GM19397 (cell line): ENCODE measurements around the gene ERMAP.
A peak's percentile ranks its signal among the peaks of the same experiment; 100 is the strongest.

ENCODE experiments used
- ATAC-seq: cut with Tn5 transposase; IDR thresholded peaks from one replicate; pipeline ENCODE4 v1.9.1; 2021; ENCODE audit warnings: mild to moderate bottlenecking, moderate library complexity; ENCODE audit not compliant: unreplicated experiment

The ERMAP gene, protein sequence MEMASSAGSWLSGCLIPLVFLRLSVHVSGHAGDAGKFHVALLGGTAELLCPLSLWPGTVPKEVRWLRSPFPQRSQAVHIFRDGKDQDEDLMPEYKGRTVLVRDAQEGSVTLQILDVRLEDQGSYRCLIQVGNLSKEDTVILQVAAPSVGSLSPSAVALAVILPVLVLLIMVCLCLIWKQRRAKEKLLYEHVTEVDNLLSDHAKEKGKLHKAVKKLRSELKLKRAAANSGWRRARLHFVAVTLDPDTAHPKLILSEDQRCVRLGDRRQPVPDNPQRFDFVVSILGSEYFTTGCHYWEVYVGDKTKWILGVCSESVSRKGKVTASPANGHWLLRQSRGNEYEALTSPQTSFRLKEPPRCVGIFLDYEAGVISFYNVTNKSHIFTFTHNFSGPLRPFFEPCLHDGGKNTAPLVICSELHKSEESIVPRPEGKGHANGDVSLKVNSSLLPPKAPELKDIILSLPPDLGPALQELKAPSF

DNA sequence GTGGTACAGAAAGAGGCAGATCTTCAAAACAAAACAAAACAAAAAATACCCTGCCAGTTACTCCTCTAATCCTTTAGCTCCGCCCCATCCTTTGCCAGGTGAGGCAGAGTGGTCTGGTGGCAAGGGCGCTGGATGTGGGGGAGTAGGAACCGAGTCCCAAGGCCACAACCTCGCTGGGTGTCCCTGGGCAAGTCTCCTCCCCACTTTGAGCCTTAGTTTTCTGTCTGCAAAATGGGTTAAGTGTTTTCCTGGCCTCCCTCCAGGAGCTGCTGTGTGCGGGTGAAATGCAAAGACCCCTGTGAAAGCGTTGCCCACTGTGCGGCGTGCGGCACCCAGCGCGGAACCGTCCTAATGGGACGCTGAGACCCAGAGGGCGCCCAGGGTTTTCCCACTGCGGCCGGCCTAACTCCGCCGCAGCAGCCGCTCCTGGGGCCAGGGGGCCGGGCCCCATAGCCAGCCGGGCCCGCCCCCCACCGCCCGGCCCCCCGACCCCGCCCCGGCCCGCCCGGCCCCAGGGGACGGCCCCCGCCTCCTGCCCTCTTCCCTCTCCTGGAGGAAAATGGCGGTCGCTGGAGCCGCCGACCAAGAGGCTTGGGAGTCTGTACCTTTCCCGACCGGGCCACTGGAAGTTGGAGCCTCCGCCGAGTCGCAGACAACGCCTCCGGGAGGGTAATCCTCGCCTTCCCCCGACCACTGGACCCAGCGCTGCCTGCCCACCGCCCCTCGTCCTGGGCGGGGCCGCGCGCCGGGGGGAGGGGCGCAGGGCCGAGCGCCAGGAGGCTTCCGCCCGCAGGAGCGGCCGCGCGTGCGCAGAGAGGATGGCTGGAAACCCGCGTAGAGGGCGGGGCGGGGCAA lies at the start of gene ERMAP, which contains the start of gene SVBP:
TSS of gene ERMAP (plus strand) at position 538 of the 855 bp plus-strand sequence. CDS start 13,327 bp downstream, outside the sequence.
TSS of gene SVBP (minus strand) at position 813 of the 855 bp plus-strand sequence. CDS start 853 bp downstream, outside the sequence.
- ATAC-seq: peak; percentile 80

DNA sequence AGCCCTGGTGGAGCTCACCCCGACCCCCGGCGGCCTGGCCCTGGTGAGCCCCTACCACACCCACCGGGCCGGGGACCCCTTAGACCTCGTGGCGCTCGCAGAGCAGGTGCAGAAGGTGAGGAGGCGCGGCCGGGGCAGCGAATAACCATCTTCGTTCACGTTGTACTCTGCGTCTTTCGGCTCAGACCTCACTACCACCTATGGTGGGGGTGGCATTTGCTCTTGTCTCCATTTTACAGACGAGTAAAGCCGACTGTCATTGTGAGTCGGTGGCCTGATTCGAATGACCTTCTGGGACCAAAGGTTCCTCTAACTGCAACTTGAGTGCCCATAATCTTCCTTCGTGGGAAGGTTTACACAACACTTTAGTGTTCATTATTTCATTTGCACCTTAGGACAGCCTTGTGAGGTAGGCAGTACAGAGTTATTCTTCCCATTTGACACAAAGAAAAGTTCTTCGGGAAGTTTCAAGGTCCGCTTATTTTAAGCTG lies 49.4 kb upstream of the ERMAP start:
- ATAC-seq: peak; percentile 30

DNA sequence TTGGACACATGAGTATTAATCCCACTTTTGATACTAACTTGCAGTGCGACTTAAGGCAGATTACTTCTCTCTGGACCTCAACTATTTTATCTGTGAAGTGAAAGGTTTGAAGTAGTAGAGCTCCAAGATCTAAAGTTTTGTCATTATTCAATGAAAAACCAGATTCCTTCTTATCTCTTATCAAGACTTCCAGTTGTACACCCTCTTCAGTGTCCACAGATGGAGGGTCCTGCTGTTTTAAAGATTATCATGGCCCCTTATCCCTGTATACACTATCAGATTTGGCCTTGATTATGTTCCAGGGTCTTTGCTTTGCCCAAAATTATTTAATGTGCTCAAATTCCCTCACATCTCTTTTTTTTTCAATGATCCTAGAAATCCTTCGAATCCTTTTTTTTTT lies 48.8 kb upstream of the ERMAP start:
- ATAC-seq: no peak

DNA sequence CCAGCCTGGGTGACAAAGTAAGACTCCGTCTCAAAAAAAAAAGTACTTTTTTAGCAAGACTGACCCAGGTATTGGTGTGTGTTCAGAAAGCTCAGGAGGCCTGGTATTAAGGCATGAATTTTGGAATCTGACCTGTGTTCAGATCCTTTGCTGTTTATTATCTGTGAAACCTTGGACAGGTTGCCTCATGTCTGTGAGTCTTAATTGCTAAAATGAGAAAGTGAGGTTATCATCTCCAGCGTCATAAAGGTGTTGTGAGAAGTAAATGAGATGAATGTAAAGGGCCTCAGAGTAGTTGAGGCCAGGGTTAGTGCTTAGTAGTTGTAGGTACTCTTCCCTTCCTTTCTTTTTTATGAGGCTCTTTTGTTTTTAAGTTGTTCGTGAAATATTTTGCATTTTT lies 47.1 kb upstream of the ERMAP start:
- no peak for ATAC-seq

DNA sequence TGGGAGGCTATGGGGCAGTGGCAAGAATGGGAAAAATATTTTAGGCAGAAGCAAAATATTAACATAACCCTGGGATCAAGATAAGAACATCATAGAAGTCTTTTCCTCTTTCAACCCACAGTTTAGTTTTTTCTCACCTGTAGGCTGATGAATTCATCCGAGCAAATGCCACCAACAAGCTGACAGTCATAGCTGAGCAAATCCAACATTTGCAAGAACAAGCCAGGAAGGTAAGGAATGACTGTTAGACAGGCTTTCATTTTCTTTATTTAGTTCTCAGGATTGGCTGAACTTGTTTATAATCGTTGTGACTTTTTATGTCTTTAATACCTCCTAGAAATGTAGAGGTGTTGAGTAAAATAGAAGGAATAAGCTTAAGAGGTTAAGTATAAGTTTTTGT lies 43.5 kb upstream of the ERMAP start:
- ATAC-seq: no peak

DNA sequence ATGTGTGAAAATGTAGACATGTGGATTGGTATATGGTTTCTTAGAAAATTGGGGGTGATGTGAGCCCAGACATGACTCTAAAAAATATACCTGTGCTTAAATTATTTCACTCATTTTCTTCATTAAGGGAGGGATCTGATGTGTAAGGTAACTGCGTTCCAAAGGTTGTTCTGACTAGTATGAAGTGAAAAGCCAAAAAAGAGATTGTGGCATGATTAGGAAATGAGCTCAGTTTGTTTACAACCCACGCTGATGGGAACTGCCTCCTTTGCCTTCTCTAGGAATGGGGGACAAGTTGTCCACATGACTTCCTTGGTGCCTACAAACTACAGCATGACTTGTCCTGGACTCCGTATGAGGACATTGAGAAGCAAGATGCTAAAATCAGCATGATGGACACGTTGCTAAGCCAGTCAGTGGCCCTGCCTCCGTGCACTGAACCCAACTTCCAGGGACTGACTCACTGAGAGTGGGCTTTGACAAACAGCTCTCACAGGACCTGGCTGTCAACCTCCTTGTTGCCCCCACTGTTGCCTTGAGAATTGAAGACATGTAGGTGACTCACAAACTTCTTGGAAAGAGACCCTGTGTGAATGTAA lies 41.9 kb upstream of the ERMAP start:
- no peak for ATAC-seq

- no peak for ATAC-seq
These were observed 40.4 kb upstream of the ERMAP start for GRCh38 chr1:42776502-42776901.

DNA sequence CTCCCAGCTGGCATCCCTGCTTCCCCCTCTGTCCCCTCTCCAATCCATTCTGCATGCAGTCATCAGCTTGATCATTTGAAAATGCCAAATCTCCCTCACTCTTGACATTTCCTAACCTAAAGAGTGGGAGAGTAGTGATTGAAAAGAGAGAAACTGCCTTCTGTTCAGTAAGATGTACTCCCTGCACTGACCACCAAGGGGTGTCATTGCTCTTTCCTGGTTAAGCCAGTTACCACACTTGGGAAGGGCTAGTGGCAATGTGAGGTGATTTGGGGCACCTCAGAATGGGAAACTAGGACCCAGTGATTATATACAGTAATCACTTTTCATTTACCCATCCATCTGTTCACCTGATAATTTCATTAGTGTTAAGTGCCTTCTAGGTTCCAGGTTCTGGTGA lies 39.1 kb upstream of the ERMAP start:
- no peak for ATAC-seq

- no peak for ATAC-seq
These were observed 37.2 kb upstream of the ERMAP start for GRCh38 chr1:42779725-42780124.

- ATAC-seq: no peak
These were observed 36.7 kb upstream of the ERMAP start for GRCh38 chr1:42780176-42780575.

- ATAC-seq: no peak
These were observed 33.8 kb upstream of the ERMAP start for GRCh38 chr1:42783092-42783491.

- no peak for ATAC-seq
These were observed 32.4 kb upstream of the ERMAP start for GRCh38 chr1:42784547-42784945.

- ATAC-seq: no peak
These were observed 31.8 kb upstream of the ERMAP start, which contains the start of gene TMEM269 for GRCh38 chr1:42784946-42785693. TMEM269 (plus strand) TSS chr1:42784991; CDS start chr1:42789894, 4,903 bp downstream.

DNA sequence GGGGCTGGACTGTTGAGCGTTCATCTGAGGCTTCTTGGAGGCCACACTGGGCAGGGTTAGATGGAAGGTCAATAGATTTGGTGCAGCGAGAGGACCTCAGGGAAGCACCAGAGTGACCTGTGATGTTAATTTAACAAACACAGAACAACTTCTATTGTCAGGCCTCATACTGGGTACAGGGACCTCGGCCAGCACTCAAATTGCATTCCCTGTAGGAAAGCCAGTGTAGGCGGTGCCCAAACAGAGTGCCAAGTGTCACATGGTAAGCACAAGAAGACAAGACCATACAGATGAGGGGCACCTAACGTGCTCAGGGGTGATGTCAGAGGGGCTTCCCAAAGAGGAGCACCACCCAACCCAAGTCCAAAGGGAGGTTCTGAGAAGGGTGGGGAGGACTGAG lies 30.8 kb upstream of the ERMAP start:
- no peak for ATAC-seq

DNA sequence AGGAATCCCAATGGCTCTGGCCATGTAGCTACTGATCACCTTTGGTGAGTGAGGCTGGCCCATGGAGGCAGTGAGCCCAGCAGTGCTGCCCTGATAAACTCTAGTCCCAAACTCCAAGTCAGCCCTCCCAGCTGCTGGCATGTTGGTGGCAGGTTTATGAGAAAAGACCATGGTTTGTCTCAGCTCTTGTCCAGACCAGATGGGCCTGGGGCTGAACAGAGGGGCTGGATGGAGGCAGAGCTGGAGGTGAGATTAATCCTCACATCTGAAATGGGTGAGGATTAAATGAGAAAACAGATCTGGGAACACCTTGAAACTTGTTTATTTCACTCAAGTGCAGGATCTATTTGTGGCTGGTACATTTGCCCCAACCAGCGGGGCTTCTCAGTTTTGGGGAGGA lies 28.9 kb upstream of the ERMAP start:
- no peak for ATAC-seq

DNA sequence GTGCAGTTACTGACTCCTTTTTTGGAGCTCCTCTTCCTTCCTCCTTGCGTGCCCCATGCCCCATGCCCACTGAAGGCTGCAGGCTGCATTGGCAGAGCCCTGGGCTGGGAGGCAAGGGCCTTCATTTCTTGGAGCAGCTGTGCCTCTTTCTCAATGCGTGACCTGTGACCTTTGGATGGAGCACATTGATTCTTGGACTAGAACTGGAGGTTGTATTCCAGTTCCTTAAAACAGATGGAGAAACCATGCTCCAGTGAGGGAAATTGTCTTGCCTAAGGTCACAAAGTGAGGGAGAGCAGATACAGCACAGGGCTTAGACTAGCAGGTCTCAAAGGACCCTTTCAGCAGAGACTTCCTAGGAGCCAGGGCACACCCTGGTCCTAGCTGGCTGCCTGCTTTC lies 23.1 kb upstream of the ERMAP start:
- no peak for ATAC-seq

GRCh38 chr1:42797414-42797813 lies 19.5 kb upstream of the ERMAP start:
- no peak for ATAC-seq

- ATAC-seq: no peak
These were observed 18.9 kb upstream of the ERMAP start for GRCh38 chr1:42797979-42798378.

DNA sequence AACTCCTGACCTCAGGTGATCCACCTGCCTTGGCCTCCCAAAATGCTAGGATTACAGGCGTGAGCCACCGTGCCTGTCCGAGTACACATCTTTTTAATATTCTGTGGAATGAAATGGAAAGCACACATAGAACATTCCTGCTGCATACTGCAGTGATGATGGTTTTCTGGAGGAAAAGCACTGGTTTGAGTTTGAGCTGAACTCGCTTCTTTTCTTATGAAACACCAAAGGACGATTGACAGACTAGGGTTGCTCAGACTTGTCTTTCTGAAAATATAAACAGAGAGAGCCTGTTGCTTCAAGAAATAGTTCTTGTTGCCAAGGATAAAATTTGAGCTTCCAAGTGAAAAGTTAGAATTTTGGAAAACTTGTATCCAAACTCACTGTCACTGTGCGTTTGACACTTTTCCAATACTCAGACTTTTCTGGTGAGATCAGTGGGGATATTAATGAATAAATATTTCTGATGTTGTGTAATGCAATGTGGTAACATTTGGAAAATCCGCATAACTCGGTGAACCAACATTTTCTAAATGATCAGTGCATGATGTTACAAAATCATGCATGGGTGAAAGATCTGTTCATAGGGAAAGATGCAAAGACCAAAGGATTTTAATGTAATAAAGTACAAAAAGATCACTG lies 15.0 kb upstream of the ERMAP start:
- ATAC-seq: no peak

- ATAC-seq: no peak
These were observed 10.8 kb upstream of the ERMAP start for GRCh38 chr1:42806171-42806570.
